ENCODE data around the gene MLYCD. TPM values are rescaled to one million over a fixed set of nuclear protein-coding genes. Genes with fewer than 3 reads are reported as not detected.

Gene MLYCD
- total and polyA plus RNA-seq, 2 experiments from 2014 or later = 3.2 to 7.2 TPM

DNA sequence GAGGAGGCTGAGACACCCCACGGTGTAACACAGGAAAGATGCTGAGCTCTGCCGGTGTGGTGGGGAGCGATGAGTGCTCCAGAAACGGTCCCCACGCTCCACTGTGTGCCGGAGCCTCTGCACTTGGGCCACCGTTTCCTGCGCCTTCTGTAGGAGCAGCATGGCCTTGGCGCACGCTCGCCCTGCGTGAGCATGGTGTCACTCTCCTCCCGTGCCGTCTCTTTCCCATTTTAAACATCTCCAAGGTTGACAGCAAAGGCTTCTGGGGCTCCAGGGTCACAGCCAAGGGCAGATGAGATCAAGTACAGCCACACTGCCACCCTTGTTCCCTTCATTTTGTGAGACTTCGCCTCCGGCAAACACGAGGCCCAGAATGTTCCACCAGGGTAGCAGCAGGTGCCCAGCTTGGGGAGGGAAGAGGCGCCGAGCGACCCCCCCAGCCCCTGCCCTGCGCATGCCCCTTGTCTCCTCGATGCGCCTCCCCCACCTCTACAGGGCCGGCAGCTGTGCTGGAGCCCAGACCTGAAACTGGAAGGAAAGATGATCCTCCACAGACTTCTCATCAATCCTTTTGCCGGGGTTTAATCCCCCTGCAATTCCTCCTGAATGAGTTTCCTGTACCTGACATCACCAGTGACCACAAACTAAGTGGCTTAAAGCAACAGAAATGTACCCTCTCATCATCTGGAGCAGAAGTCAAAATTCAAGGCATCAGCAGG lies 34.2 kb downstream of the MLYCD start:
- no peaks in the 10 kb centered on the region; the same call in 2 of the 3 replicates for H3K36me3 Mint-ChIP-seq (ENCODE audit: low read depth)
- no peak overlapping the region for H3K27ac ChIP-seq (ENCODE audit: low read depth)

More for the DNA sequence above, 34.2 kb downstream of the MLYCD start:
- Mint-ChIP-seq H3K4me1 (no peaks in the 10 kb centered on the region; the same call in 2 of the 3 replicates), H3K9me3 (no peaks in the 10 kb centered on the region), H3K4me3 (no peak overlapping the region), H3K27ac (no peak overlapping the region), H3K27me3 (ENCODE audit: insufficient read depth, low read depth, poor library complexity) (peaks cover 13% of the 10 kb centered on the region)
- Histone ChIP-seq H3K9me2 (ENCODE audit: insufficient read depth) (no peaks in the 10 kb centered on the region), H3K79me2 (replicated peaks; ENCODE audit: insufficient read depth) (no peaks in the 10 kb centered on the region), H3K36me3 (ENCODE audit: insufficient read depth) (no peaks in the 10 kb centered on the region), H3K4me2 (no peak overlapping the region), H4K20me1 (replicated peaks; ENCODE audit: insufficient read depth) (no peaks in the 10 kb centered on the region), H3K27me3 (ENCODE audit: insufficient read depth) (no peaks in the 10 kb centered on the region), H3K4me1 (ENCODE audit: insufficient read depth) (no peaks in the 10 kb centered on the region), H3K4me3 (no peak overlapping the region), H3F3A (replicated peaks; ENCODE audit: low read depth) (no peaks in the 10 kb centered on the region), H2AFZ (no peak overlapping the region)
- ATAC-seq (no peak), DNase-seq (ENCODE audit: low spot score) (no peak)
- no peak for TF ChIP-seq EZH2phosphoT487 (IDR thresholded peaks at IDR 0.05; ENCODE audit: unreplicated experiment)
- no peak for TF ChIP-seq ZNF114 (CRISPR knock-in tag; IDR thresholded peaks at IDR 0.05)
- TF ChIP-seq CREB1 (CRISPR knock-in tag; IDR thresholded peaks at IDR 0.05; ENCODE audit: low read depth) = no peak
- no peak for TF ChIP-seq ZNF331 (CRISPR knock-in tag; IDR thresholded peaks at IDR 0.05; ENCODE audit: low read depth)
- no peak for TF ChIP-seq NANOG (IDR thresholded peaks at IDR 0.05; ENCODE audit: borderline replicate concordance)
- no peak for TF ChIP-seq EZH2 (IDR thresholded peaks at IDR 0.05; ENCODE audit: low read depth, unreplicated experiment)
- TF ChIP-seq, protein P1, sequence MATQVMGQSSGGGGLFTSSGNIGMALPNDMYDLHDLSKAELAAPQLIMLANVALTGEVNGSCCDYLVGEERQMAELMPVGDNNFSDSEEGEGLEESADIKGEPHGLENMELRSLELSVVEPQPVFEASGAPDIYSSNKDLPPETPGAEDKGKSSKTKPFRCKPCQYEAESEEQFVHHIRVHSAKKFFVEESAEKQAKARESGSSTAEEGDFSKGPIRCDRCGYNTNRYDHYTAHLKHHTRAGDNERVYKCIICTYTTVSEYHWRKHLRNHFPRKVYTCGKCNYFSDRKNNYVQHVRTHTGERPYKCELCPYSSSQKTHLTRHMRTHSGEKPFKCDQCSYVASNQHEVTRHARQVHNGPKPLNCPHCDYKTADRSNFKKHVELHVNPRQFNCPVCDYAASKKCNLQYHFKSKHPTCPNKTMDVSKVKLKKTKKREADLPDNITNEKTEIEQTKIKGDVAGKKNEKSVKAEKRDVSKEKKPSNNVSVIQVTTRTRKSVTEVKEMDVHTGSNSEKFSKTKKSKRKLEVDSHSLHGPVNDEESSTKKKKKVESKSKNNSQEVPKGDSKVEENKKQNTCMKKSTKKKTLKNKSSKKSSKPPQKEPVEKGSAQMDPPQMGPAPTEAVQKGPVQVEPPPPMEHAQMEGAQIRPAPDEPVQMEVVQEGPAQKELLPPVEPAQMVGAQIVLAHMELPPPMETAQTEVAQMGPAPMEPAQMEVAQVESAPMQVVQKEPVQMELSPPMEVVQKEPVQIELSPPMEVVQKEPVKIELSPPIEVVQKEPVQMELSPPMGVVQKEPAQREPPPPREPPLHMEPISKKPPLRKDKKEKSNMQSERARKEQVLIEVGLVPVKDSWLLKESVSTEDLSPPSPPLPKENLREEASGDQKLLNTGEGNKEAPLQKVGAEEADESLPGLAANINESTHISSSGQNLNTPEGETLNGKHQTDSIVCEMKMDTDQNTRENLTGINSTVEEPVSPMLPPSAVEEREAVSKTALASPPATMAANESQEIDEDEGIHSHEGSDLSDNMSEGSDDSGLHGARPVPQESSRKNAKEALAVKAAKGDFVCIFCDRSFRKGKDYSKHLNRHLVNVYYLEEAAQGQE (IDR thresholded peaks at IDR 0.05; ENCODE audit: unreplicated experiment) = no peak
- TF ChIP-seq, protein P2, sequence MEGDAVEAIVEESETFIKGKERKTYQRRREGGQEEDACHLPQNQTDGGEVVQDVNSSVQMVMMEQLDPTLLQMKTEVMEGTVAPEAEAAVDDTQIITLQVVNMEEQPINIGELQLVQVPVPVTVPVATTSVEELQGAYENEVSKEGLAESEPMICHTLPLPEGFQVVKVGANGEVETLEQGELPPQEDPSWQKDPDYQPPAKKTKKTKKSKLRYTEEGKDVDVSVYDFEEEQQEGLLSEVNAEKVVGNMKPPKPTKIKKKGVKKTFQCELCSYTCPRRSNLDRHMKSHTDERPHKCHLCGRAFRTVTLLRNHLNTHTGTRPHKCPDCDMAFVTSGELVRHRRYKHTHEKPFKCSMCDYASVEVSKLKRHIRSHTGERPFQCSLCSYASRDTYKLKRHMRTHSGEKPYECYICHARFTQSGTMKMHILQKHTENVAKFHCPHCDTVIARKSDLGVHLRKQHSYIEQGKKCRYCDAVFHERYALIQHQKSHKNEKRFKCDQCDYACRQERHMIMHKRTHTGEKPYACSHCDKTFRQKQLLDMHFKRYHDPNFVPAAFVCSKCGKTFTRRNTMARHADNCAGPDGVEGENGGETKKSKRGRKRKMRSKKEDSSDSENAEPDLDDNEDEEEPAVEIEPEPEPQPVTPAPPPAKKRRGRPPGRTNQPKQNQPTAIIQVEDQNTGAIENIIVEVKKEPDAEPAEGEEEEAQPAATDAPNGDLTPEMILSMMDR (conservative IDR thresholded peaks at IDR 0.05; ENCODE audit: low read depth in 2 of 2) = no peak
- TF ChIP-seq STAT1 (IDR thresholded peaks at IDR 0.05; ENCODE audit: unreplicated experiment) = no peak
- no peak for TF ChIP-seq ZNF462 (CRISPR knock-in tag; IDR thresholded peaks at IDR 0.05)
- no peak for TF ChIP-seq POLR2AphosphoS5 (IDR thresholded peaks at IDR 0.05; ENCODE audit: low read depth)
- TF ChIP-seq JUNB (IDR thresholded peaks at IDR 0.05; ENCODE audit: unreplicated experiment) = no peak
- TF ChIP-seq, protein P3, sequence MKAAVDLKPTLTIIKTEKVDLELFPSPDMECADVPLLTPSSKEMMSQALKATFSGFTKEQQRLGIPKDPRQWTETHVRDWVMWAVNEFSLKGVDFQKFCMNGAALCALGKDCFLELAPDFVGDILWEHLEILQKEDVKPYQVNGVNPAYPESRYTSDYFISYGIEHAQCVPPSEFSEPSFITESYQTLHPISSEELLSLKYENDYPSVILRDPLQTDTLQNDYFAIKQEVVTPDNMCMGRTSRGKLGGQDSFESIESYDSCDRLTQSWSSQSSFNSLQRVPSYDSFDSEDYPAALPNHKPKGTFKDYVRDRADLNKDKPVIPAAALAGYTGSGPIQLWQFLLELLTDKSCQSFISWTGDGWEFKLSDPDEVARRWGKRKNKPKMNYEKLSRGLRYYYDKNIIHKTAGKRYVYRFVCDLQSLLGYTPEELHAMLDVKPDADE (IDR thresholded peaks at IDR 0.05) = no peak

Measured in GM23338 (cell line).